Fibroblast of skin of left quadriceps (primary cell): Measurements from ENCODE around the gene TCF7L2.

Source experiments
- DNase-seq, 2 experiments: peaks; one replicate each; pipeline ENCODE4 v3.0.0-alpha.2; 2013; ENCODE audit warnings: low read depth in 2 of 2

TCF7L2 gene

DNA sequence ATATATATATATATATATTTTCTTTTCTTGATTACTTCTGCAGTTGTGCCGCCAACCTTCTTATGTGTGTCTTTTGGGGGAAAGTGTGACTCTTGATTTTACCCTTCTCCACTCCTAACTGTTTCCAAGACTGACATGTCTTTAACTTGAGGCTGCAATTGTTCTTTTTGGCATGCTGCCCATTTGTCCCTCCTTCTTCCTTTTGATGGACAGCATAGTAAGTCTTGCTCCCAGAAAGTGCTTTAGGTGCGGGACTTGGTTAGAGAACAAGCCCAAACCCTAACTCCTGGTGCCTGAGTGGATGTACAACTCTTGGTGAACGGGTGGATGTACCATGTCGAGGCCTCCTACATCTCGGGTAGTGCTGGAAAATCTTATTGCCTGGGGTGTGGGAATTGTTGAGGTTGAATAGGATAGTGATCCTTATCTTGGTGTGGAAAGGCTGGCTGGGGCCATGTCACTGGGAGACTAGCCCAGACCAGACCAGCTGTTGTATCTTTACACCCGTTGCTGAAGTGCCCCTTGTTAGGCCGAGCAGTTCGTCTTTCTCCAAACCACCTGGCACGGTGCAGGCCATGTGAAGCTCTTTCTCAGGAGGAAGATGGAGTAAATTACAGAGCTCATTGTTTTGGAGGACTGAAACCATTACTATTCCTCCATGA lies 16.3 kb downstream of the TCF7L2 start:
- DNase-seq: no peak

DNA sequence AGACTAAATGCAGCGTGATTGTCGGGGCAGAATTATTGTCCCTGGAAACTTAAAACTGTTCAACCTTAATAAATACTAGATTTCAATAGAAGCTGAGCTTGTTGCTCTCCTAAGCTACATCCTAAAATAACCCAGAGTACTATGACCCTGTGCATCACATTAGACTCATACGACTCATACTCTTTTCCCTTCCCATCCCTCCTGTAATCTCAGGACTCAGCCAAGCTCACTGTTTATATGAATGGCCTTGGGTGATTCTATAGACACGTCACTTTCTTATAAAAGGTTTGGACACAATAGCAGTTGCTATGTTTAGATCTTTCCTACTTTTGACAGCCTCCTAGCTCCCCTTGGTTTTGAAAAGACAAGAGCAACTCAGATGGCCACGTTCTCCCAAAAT lies 17.2 kb downstream of the TCF7L2 start:
- no peak for DNase-seq

DNA sequence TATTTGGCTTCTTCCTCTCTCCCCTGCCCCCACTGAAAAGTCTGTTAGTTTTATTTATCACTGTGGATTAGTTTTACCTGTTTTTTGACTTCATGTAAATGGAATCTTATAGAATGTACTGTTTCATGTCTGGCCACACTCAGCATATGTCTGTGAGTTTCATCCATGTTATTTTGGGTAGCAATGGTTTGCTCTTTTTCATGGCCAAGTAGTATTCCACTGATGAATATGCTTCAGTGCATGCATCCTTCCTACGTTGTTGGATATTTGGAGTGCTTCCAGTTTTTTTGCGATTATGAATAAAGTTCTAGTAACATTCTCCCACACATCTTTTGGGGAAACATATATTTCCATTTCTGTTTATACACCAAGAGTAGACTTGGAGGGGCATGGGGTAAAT lies 19.1 kb downstream of the TCF7L2 start:
- DNase-seq: no peak

- DNase-seq: no peak
These were observed 19.5 kb downstream of the TCF7L2 start for GRCh38 chr10:112969542-112969941.

- no peak for DNase-seq
These were observed 20.0 kb downstream of the TCF7L2 start for GRCh38 chr10:112970021-112970420.

DNA sequence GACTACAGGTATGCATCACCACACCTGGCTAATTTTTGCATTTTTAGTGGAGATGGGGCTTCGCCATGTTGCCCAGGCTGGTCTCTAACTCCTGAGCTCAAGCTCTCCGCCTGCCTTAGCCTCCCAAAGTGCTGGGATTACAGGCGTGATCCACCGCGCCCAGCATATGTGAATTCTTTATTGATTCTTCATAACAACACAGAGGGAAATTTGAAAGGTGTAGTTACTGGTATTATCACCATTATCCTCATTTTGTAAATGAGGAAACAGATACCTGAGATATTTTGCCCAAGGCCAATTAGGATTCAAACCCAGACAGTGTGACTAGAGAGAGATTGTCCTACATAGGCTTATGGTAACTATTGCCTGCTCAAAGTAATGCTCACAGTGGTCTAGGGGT lies 22.6 kb downstream of the TCF7L2 start:
- no peak for DNase-seq

- DNase-seq: no peak
These were observed 23.0 kb downstream of the TCF7L2 start for GRCh38 chr10:112973046-112973445.

- DNase-seq: no peak
These were observed 23.8 kb downstream of the TCF7L2 start for GRCh38 chr10:112973805-112974204.

- DNase-seq: no peak
These were observed 27.4 kb downstream of the TCF7L2 start for GRCh38 chr10:112977426-112977898.

DNA sequence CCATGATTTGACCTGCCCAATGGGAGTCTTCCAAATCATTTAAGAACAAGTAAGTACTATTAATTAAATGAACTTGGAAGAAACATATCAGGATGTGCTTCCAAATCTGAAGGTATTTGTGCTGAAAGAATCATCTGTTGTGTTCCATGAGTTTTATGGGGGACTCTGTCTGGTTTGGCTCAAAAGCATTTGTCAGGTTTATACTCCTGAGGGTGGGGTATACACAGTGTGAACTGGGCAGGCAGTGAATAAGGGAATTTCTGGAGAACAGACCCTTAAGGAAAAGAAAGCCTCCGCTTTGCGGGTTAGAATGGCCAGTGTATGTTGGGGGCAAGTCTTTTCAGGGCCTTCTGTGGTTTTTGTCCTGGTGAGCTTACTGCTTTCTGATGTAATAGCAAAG lies 29.9 kb downstream of the TCF7L2 start:
- DNase-seq: no peak

- DNase-seq: no peak
These were observed 30.9 kb downstream of the TCF7L2 start for GRCh38 chr10:112980937-112981336.

GRCh38 chr10:112981553-112981952 lies 31.5 kb downstream of the TCF7L2 start:
- no peak for DNase-seq

DNA sequence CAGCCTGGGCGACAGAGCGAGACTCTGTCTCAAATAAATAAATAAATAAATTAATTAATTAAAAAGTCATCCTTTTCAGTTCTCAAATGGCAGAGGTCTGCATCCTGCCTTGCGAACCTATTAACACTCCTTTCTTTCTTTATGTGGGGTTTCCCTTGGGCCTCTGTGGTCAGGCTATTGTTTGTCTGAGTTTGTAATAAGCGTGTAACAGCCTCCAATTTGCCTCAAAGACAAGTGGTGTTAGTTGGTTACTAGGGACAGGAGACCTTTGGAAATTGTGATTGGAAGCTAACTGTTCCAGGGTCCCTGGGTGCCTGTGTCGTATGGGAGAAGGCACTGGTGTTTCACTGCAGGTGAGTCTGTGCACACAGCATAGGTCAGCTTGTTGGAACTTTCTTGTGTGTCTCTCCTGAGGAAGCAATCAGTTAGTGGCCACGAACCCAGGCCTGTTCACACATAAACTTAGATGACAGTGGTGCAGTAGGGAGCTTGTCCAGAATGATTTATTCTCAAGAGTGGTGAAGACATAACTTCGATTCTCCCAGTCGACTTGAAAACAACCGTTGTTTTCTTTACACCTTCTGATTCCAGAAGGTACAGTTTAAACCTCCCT lies 33.5 kb downstream of the TCF7L2 start:
- no peak for DNase-seq

DNA sequence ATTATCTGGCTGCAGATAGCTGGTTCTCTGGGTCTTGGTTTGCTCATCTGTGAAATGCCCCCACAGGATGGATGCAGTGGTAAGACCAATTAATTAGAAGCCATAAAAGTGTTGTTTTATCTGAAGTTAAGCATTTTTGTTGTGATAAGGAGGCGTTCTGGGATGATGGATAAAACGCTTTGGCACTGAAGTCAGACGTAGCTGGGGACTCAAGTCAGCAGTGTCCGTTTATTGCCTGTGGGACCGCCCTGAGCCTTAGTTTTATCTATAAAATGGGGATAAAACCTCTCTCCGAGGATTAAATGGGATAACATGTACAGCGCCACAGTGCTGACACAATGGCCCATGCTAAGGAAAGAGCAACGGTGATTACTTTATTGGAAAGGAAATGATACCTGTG lies 34.7 kb downstream of the TCF7L2 start:
- no peak for DNase-seq

DNA sequence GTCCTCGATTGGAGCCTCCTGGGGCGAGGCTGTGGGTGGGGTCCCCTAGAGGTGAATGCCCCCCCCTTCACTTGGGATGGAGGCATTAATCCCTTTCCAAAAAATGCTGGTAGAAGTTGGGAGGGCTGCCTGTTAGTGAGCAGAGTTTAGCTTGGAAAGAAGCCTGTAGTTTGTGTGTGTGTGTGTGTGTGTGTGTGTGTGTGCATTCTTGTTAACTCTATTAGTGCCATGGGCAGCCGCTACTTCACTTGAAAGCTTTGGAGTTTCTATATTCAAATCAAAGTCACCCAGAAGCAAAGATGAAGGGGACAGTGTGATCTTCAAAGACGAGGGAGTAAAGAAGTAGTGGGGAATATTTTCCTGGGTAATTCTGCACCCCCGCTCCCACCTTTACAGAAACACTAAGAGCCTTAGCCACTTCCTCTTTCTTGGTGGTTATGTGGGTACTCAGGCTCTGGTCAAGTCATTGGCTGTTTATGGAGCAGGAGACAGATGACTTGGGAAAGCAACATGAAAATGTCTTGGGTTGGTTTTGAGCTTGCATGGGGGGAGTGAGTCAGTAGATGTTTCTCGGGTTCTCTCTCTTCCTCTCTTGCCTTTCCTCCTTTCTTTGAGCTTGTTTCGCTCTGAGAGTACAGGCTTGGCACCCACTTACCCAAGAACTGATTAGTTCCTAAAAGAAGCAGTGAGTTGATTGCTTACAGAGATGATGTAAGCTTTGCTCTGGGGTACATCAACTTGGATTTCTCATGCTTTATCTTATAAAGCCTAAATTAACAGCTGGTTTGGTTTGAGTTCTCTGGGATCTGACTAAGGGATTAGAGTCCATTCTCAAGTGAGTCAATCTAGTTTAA lies 35.9 kb downstream of the TCF7L2 start:
- peak in 1 of 2 experiments; percentile 36 for DNase-seq

GRCh38 chr10:112986544-112987190 lies 36.6 kb downstream of the TCF7L2 start:
- DNase-seq: no peak

- no peak for DNase-seq
These were observed 38.9 kb downstream of the TCF7L2 start for GRCh38 chr10:112988839-112989406.

DNA sequence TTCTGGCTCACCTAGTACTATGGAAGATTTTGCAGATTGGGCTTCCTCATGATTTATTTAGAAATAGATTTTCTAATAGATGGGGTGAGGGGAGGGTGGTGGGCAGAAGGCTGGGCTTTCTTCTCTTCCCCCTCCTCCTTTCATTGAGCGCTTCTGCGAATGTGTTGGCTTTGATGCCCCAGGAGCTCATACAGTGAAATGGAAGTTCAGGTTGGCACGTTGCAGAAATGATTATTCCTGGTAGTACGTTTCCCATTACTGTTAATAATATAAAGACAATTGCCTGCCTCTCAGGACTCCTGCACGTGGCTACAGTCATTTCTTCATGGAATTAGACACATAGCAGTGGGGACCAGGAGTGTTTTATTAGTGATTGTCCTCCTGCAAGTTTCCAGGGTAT lies 39.8 kb downstream of the TCF7L2 start:
- DNase-seq: no peak

GRCh38 chr10:112990271-112990670 lies 40.2 kb downstream of the TCF7L2 start:
- no peak for DNase-seq

- no peak for DNase-seq
These were observed 41.9 kb downstream of the TCF7L2 start for GRCh38 chr10:112991888-112992491.

GRCh38 chr10:112996462-112996861 lies 46.4 kb downstream of the TCF7L2 start:
- DNase-seq: no peak
